T-helper 1 cell treated with Interleukin-12 subunit alpha and Interleukin-12 subunit beta and Interleukin-4 antibody, amounts not matched to agents 30 μg/mL and 1 μg/mL, for 36 hours (primary cell): Measurements from ENCODE around the gene ABCC10.

ENCODE experiments used
- H3K27ac Mint-ChIP-seq: one replicate; pipeline ENCODE4 v1.8.0; 2021; ENCODE audit warnings: mild to moderate bottlenecking, mixed read lengths
- H3K27me3 Mint-ChIP-seq: one replicate; pipeline ENCODE4 v1.8.0; 2021; ENCODE audit warnings: low read depth, mixed read lengths
- H3K36me3 Mint-ChIP-seq: one replicate; pipeline ENCODE4 v1.8.0; 2021; ENCODE audit warnings: low read depth, mixed read lengths
- H3K4me1 Mint-ChIP-seq: one replicate; pipeline ENCODE4 v1.8.0; 2021; ENCODE audit warnings: low read depth, mixed read lengths
- H3K4me3 Mint-ChIP-seq: one replicate; pipeline ENCODE4 v1.8.0; 2021; ENCODE audit warnings: mild to moderate bottlenecking, moderate library complexity, mixed read lengths
- H3K9me3 Mint-ChIP-seq: one replicate; pipeline ENCODE4 v1.8.0; 2021; ENCODE audit warnings: mixed read lengths

Gene ABCC10

DNA sequence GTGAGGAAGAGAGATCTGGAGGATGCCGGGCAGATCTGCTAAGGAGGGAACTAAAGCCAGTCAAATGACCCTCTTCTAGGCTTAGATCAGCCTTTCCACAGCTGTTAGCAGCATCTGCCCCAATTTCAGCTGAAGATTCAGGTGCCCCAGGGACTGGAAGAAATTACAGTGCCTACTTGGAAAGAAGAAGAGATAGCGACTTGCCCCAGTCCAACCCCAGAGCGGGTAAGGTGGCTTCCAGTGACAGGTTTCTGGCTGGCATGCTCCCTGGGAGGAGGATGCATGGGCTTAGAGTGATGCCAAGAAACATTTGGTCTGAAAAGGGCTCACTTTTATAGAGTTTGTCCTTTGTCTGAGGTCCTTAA is 50.6 kb downstream of the ABCC10 start:
- no peaks in the 10 kb centered on the region for H3K9me3 Mint-ChIP-seq
- peak overlapping the region; percentile 96 for H3K4me3 Mint-ChIP-seq
- peaks cover 44% of the 10 kb centered on the region for H3K4me1 Mint-ChIP-seq
- peak overlapping the region; percentile 98 for H3K27ac Mint-ChIP-seq
- H3K36me3 Mint-ChIP-seq: peaks cover 1% of the 10 kb centered on the region
- no peaks in the 10 kb centered on the region for H3K27me3 Mint-ChIP-seq

DNA sequence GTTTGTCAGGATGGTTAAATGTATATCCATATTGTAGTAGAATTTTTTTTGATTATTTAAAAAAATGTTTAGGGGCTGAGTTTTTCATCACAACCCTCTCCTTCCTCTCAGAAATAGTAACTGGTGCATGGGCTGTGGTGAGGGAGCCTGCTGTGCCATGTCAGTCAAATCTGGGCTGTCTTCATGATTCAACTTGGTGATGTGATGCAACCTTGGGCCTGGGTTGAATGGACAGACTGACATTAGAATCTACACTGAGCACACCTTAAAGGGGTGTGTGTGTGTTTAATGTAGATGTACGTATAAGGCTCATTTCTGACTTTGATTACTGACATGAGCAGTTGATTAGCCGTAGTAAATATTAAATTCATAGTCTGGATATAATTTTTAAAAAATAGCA is 53.7 kb downstream of the ABCC10 start:
- H3K27ac Mint-ChIP-seq: no peak overlapping the region
- H3K36me3 Mint-ChIP-seq: peaks cover 4% of the 10 kb centered on the region
- no peaks in the 10 kb centered on the region for H3K9me3 Mint-ChIP-seq
- no peak overlapping the region for H3K4me3 Mint-ChIP-seq
- H3K27me3 Mint-ChIP-seq: no peaks in the 10 kb centered on the region
- H3K4me1 Mint-ChIP-seq: peaks cover 44% of the 10 kb centered on the region

DNA sequence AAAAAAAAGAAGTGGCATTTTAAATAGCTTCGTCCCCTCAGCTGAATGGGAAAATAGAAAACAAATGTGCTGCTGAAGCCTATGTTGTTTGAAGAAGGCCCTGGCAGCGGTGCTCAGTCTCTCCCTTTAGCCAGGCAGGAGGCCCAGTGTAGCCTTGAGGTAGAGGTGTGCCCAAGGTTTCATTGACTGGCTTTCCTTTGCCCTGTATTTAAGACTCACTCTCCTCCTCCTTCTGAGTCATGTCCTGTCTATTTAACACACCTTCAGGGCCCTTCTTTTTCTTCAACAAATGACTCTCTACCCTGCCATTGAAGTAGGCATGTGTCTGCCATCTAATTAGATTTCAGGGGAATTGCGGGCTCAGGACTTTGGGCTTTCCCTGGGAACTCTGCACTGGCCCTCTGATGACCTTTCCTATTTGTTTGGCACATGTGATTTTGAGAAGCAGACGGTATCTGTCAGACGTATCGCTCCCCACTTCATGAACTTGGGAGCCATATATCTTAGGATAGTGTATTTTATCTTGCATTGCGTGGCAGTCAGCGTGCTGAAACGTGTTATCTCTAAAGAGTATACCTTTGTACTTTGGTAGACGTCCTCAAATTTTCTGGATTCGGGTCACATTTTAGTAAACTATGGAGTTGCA is 54.4 kb downstream of the ABCC10 start:
- peaks cover 41% of the 10 kb centered on the region for H3K4me1 Mint-ChIP-seq
- H3K4me3 Mint-ChIP-seq: no peak overlapping the region
- peaks cover 4% of the 10 kb centered on the region for H3K36me3 Mint-ChIP-seq
- no peaks in the 10 kb centered on the region for H3K9me3 Mint-ChIP-seq
- no peaks in the 10 kb centered on the region for H3K27me3 Mint-ChIP-seq
- no peak overlapping the region for H3K27ac Mint-ChIP-seq

DNA sequence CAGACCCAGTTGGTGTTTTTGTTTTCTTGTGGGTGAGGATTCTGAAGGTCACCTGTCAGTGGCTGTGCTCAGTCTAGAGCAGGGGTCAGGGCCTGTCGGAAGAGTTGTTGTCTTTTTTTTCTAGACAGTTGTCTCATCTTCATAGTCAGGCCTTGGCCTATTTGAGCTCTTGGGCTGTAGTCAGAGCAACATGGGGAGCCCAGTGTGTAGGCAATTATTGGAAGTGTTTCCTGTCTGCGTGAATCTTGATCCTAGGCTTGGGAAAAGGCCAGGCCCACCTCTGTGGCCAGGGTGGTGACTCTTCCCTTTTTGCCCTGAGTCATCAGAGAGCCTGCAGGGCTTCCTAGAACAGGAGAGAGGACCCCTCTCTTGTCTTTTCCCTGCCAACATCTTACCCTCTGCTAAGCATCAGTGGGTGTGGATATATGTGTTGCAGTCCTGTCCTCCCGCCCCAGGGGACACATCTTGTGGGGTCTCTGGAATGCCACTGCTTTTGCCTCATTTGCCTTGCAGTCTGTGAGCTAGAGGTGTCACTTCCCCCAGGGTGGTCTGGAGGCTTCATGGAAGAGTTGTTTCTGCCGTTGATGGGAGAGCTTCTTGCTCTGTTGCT is 61.4 kb downstream of the ABCC10 start:
- Mint-ChIP-seq H3K27me3 (no peaks in the 10 kb centered on the region), H3K27ac (no peak overlapping the region), H3K36me3 (peaks cover 5% of the 10 kb centered on the region), H3K4me3 (no peak overlapping the region), H3K9me3 (no peaks in the 10 kb centered on the region), H3K4me1 (peaks cover 9% of the 10 kb centered on the region)

DNA sequence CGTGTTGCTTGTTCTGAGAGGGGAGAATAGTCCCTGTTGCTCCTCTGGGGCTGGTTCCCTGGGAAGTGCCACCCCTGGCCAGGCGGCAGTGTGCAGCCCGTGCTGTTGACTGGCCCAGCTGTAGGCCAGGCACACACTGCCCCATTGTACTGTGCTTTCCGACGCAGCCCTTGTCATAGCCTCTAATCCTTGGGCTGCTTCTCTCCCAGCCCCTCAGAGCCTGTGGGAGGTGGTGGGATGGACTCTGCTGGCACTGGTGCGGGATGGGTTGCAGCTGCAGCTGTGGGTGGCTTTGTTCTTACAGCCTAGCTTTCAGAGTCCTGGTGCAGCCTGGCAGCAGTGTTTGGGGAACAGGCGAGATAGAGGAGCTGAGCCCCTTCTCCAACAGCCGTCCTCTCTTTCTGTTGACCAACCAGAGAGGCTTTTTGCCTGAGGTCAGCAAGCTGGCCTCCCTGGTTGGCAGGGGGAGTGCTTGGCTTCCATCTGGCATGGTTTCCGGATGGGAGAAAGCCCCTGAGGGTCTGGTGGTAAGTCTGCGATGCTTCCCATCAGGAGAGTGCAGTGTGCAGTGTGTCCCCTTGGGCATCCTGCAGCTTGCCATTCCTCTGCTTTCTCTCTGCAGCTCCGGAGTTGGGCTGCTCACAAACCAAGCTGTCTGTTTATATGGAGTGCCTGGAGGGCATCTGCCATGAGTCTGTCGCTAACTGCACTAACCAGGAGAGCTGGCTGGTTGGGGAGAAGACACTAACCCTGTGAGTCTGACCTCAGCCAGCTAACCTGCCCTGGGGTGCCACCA is 62.1 kb downstream of the ABCC10 start:
- Mint-ChIP-seq H3K4me3 (no peak overlapping the region), H3K27me3 (no peaks in the 10 kb centered on the region), H3K4me1 (peaks cover 14% of the 10 kb centered on the region), H3K9me3 (no peaks in the 10 kb centered on the region), H3K36me3 (peaks cover 5% of the 10 kb centered on the region), H3K27ac (no peak overlapping the region)

DNA sequence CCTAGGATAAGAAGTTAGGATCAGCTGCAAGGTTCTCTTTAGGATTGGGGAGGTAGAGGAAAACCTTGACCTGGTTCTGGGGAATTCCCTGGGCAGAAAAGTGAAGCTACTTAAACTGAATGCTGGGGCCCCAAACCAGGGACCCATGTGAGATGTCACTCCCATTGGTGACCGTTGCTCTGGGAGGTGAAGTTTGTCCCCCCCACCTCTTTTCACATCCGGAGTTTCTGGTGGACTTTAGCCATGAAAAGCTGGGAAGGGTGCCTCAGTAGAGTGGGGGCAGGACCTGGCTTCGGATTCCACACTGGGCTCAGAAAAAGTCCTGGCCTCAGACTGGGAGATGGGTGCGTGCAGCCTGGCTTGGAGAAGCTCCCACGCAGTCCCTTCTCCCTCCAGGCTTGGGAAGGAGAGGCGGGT is 63.2 kb downstream of the ABCC10 start:
- no peaks in the 10 kb centered on the region for H3K27me3 Mint-ChIP-seq
- H3K9me3 Mint-ChIP-seq: no peaks in the 10 kb centered on the region
- H3K4me1 Mint-ChIP-seq: peaks cover 22% of the 10 kb centered on the region
- H3K36me3 Mint-ChIP-seq: peaks cover 5% of the 10 kb centered on the region
- no peak overlapping the region for H3K27ac Mint-ChIP-seq
- H3K4me3 Mint-ChIP-seq: no peak overlapping the region

DNA sequence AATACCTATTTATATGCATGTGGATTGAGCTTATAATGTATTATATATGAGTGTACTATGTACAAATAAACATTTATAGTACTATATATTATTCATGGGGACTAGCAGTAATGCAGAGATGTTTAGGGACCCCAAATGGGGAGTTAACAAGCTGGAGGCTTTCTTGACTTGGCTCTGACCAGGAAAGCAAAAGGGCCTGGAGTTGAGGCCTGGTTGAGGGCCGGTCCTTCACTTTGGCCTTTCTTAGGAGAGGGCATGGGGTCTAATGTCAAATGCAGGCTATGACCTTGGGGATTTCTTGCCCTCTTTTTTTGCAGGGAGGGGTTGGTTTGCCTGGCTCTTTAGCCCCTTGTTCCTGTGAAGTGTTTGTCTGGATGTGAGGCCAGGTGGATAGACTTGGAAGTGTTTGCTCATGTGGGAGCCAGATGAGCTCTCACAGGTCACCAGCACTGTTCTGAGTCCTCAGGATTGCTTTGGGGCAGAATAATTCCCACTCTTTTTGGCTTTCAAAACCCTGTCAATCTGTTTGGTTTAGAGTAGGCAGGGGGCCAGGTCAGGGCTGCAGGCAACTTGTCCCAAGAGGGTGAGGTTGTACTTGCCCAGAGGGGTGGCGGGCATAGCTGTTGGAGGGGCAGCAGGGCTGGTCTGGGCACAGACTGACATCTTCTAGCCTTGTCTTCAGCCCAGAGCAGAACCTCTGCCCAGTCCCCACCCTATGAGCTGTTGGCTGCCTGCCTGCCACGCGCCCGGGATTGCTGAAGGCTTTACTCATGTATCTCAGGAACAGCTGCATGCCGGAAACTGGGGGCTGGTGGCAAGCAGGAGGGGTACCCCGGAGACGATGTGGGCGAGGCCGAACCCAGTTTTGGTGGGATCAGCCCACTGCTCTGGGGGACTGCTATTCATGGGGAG is 64.7 kb downstream of the ABCC10 start:
- Mint-ChIP-seq H3K9me3 (no peaks in the 10 kb centered on the region), H3K4me1 (peaks cover 22% of the 10 kb centered on the region), H3K27me3 (no peaks in the 10 kb centered on the region), H3K4me3 (no peak overlapping the region), H3K27ac (no peak overlapping the region), H3K36me3 (peaks cover 5% of the 10 kb centered on the region)

DNA sequence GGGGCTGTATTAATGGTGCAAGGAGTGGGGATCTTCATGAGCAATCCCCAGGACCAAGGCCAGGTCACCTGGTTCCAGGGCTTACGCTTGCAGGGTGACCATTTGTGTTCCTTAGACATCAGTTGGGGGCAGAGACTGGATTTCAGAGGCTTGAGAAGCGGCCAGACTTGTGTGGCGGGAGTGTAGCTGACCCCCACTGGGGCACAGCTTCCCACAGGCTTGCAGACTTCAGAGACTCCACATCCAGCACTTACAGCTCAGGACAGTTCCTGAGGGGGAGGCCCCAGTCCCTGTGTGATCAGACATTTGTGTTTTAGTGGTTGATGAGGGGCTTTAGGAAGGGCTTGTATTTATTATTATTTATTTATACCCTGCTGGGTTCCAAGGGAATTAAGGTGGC is 65.3 kb downstream of the ABCC10 start:
- Mint-ChIP-seq H3K36me3 (peaks cover 5% of the 10 kb centered on the region), H3K4me3 (no peak overlapping the region), H3K27me3 (no peaks in the 10 kb centered on the region), H3K27ac (no peak overlapping the region), H3K4me1 (peaks cover 22% of the 10 kb centered on the region), H3K9me3 (no peaks in the 10 kb centered on the region)

DNA sequence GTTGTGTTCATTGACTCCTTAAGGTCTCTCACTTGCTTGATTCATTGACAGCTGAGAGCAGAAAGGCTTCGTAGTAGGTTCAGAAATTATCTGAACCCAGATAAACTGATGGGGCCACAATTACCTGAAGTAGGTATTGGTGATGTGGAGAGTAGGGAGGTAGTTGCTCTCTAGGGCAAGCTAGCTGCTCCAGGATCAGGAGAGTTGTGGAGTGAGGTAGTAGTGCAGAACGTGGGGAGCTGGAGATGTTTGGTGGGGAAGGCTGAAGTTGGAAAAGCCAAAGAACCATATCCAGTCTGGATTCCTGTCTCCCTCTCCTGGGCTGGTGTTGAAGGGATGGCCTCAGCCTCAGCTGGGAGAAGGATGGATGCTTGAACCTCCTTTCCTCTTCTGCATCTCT is 65.9 kb downstream of the ABCC10 start:
- no peak overlapping the region for H3K4me3 Mint-ChIP-seq
- H3K36me3 Mint-ChIP-seq: peaks cover 5% of the 10 kb centered on the region
- H3K27me3 Mint-ChIP-seq: no peaks in the 10 kb centered on the region
- no peak overlapping the region for H3K27ac Mint-ChIP-seq
- H3K4me1 Mint-ChIP-seq: peaks cover 22% of the 10 kb centered on the region
- H3K9me3 Mint-ChIP-seq: no peaks in the 10 kb centered on the region

DNA sequence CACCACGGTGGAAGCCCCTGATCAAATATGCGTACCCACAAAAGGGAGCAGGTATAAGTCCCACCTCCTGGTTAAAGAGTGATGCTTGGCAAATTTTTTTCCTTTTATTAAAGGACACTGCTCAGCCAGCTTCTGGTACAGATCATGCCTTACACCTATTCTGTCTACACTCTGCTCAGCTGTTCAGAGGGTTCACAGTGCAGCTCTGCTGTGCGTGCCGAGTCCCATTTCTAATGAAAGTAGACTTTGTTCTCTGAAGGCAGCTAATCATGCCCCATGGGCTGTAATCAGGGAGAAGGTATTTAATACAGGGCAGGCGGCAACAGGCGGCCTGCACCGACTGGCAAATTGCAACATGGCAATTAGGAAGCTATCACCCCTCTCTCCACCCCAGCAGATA is 66.5 kb downstream of the ABCC10 start:
- Mint-ChIP-seq H3K9me3 (no peaks in the 10 kb centered on the region), H3K4me1 (peaks cover 22% of the 10 kb centered on the region), H3K27me3 (no peaks in the 10 kb centered on the region), H3K27ac (peak overlapping the region; percentile 41), H3K4me3 (no peak overlapping the region), H3K36me3 (peaks cover 5% of the 10 kb centered on the region)

DNA sequence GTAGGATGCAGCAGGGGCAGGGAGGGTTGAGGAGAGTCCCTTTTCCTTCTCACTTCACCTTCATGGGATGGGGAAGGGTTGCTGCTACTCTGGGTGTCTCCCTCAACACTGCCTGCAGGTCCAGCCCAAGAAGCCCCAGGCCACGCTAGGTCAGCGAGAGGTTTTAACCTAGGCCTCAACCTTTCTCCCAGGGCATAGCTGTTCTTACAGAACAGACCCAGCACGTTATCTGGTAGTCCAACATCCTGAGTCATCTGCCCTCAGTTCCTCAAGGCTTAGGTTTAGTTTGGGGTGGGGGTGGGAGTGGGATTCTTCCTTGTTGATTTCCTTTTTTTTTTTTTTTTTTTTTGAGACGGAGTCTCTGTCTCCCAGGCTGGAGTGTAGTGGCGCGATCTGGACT is 67.0 kb downstream of the ABCC10 start:
- no peak overlapping the region for H3K4me3 Mint-ChIP-seq
- H3K4me1 Mint-ChIP-seq: peaks cover 20% of the 10 kb centered on the region
- H3K27me3 Mint-ChIP-seq: no peaks in the 10 kb centered on the region
- peaks cover 7% of the 10 kb centered on the region for H3K36me3 Mint-ChIP-seq
- no peaks in the 10 kb centered on the region for H3K9me3 Mint-ChIP-seq
- peak overlapping the region; percentile 41 for H3K27ac Mint-ChIP-seq

DNA sequence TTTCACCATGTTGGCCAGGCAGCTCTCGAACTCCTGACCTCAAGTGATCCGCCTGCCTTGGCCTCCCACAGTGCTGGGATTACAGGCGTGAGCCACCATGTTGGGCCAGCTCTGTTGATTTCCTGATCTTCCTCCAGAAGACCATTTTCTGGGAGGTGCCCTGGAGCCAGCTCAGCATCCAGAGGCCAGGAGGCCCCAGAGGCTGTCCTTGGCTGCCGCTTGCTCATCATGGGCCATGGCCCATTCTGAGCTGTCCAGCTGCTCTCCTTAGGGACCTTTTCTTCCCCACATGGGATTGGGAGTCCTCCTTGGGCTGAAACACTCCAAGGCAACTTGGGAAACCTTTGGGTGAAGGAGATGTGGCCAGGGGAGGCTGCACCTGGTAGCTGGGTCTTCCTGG is 67.4 kb downstream of the ABCC10 start:
- Mint-ChIP-seq H3K4me3 (no peak overlapping the region), H3K4me1 (peaks cover 20% of the 10 kb centered on the region), H3K36me3 (peaks cover 11% of the 10 kb centered on the region), H3K27me3 (no peaks in the 10 kb centered on the region), H3K9me3 (no peaks in the 10 kb centered on the region), H3K27ac (no peak overlapping the region)

DNA sequence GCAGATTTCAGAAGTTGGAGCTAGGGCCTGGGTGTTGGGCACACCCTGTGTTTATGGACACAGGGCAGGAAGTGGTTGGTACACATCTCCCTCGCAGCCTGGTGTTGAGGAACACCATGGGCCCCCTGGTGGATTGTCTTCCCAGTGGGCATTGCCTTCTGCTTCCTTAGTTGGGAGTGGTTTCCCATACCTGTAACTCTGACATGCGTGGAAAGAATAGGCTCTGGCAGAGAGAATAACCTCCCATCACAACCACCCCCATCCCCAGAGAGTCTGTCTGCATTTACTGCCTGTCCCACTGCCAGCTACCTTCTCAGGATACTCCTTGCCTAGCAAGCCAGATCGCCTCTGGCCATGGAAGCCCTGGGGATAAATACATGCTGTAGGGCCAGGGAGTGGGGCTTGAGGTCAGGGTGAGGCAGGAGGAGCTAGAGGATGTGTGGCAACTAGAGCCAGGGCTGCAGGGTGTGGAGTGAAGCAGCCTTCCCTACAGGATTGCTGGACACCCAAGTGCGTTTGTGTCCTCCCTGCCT is 68.1 kb downstream of the ABCC10 start:
- H3K27me3 Mint-ChIP-seq: no peaks in the 10 kb centered on the region
- H3K36me3 Mint-ChIP-seq: peaks cover 8% of the 10 kb centered on the region
- no peaks in the 10 kb centered on the region for H3K9me3 Mint-ChIP-seq
- peak overlapping the region; percentile 80 for H3K27ac Mint-ChIP-seq
- H3K4me3 Mint-ChIP-seq: no peak overlapping the region
- peaks cover 16% of the 10 kb centered on the region for H3K4me1 Mint-ChIP-seq
